Measurements from ENCODE around the gene BEND2. TPM values are rescaled to one million over a fixed set of nuclear protein-coding genes. Genes with fewer than 3 reads are reported as not detected.

Gene BEND2
- total RNA-seq, 1 experiment from 2014 or later: not detected

DNA sequence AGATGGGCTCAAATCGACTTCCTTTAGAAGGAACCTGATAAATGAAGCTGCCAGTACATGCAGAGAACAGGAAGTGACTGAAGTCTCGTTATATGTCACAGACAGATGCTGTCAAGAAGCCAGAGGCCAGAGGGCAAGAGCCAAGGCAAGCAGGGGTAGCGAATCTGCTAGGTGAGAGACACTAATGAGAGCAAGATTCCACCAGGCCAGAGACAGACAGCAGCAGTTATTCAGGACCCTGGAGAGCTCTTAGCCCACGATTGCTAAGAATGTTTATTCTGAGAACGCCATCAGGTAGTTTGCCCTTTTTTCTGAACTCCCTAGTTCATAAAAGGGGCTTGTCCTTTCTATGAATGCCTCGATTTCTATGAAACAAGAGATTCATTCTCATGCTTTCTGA, 73.7 kb downstream of the BEND2 start:
- no peaks in the 10 kb centered on the region for H3K9me3 ChIP-seq (ENCODE audit: control insufficient read depth, insufficient read depth, low read depth, low read length)
- intact Hi-C loops (cut with micrococcal nuclease; ENCODE audit: unreplicated experiment): no loop called here
- no peak for DNase-seq (ENCODE audit: low read depth, low spot score)

DNA sequence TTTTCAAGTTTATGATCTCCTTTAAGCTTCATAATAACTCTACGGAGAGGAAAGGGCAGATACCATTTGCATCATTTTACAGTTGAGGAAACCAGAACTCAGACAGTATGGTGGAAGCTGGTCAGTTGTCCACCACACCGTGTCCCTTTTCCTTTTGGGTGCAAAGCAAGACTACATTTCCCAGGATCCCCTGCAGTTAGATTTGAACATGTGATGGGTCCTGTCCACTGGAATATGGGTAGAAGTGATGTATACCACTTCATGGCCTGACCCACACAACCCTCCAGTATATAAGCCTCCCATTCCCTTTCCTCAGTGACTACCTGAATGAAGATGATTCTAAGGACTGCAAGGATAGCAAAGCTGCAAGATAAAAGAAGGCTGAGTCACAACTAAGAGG, 74.7 kb downstream of the BEND2 start:
- intact Hi-C loops (cut with micrococcal nuclease; ENCODE audit: unreplicated experiment): no loop called here
- CTCF ChIA-PET: no interaction called here
- POLR2A ChIA-PET: no interaction called here
- no peak overlapping the region for H3K27ac ChIP-seq (ENCODE audit: low read length)
- in situ Hi-C loops (cut with HindIII; ENCODE audit: low pct_unique_long_range_greater_than_20kb, low sequenced_read_pairs): no loop called here
- DNase-seq (ENCODE audit: low read depth, low spot score): no peak
- TF ChIP-seq, protein P1, sequence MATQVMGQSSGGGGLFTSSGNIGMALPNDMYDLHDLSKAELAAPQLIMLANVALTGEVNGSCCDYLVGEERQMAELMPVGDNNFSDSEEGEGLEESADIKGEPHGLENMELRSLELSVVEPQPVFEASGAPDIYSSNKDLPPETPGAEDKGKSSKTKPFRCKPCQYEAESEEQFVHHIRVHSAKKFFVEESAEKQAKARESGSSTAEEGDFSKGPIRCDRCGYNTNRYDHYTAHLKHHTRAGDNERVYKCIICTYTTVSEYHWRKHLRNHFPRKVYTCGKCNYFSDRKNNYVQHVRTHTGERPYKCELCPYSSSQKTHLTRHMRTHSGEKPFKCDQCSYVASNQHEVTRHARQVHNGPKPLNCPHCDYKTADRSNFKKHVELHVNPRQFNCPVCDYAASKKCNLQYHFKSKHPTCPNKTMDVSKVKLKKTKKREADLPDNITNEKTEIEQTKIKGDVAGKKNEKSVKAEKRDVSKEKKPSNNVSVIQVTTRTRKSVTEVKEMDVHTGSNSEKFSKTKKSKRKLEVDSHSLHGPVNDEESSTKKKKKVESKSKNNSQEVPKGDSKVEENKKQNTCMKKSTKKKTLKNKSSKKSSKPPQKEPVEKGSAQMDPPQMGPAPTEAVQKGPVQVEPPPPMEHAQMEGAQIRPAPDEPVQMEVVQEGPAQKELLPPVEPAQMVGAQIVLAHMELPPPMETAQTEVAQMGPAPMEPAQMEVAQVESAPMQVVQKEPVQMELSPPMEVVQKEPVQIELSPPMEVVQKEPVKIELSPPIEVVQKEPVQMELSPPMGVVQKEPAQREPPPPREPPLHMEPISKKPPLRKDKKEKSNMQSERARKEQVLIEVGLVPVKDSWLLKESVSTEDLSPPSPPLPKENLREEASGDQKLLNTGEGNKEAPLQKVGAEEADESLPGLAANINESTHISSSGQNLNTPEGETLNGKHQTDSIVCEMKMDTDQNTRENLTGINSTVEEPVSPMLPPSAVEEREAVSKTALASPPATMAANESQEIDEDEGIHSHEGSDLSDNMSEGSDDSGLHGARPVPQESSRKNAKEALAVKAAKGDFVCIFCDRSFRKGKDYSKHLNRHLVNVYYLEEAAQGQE (IDR thresholded peaks at IDR 0.05; ENCODE audit: insufficient read depth in 1 of 2, low read depth in 2 of 2, low read length in 1 of 2): no peak
- TF ChIP-seq POLR2AphosphoS5 (IDR thresholded peaks at IDR 0.05; ENCODE audit: low read depth, low read length) (no peak), TCF7L2 (IDR thresholded peaks at IDR 0.05; ENCODE audit: low read depth, low read length) (no peak), SIN3A (IDR thresholded peaks at IDR 0.05; ENCODE audit: borderline replicate concordance, insufficient read depth, low read depth, low read length) (no peak)
- TF ChIP-seq, protein P2, sequence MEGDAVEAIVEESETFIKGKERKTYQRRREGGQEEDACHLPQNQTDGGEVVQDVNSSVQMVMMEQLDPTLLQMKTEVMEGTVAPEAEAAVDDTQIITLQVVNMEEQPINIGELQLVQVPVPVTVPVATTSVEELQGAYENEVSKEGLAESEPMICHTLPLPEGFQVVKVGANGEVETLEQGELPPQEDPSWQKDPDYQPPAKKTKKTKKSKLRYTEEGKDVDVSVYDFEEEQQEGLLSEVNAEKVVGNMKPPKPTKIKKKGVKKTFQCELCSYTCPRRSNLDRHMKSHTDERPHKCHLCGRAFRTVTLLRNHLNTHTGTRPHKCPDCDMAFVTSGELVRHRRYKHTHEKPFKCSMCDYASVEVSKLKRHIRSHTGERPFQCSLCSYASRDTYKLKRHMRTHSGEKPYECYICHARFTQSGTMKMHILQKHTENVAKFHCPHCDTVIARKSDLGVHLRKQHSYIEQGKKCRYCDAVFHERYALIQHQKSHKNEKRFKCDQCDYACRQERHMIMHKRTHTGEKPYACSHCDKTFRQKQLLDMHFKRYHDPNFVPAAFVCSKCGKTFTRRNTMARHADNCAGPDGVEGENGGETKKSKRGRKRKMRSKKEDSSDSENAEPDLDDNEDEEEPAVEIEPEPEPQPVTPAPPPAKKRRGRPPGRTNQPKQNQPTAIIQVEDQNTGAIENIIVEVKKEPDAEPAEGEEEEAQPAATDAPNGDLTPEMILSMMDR (IDR thresholded peaks at IDR 0.05): no peak
- H3K4me3 ChIP-seq (ENCODE audit: low read depth in 2 of 2, low read length in 2 of 2): no peak overlapping the region
- H3K4me1 ChIP-seq (ENCODE audit: control insufficient read depth, insufficient read depth, low read length): no peaks in the 10 kb centered on the region
- no peak for ATAC-seq
- H3K27me3 ChIP-seq (ENCODE audit: control insufficient read depth, insufficient read depth, low read length): no peaks in the 10 kb centered on the region
- no peaks in the 10 kb centered on the region for H3K9me3 ChIP-seq (ENCODE audit: control insufficient read depth, insufficient read depth, low read depth, low read length)
- no peaks in the 10 kb centered on the region for H3K36me3 ChIP-seq (ENCODE audit: control insufficient read depth, insufficient read depth, low read length)
- BruUV-seq (replicated peaks): no TSS peak

More for the DNA sequence above, 73.7 kb downstream of the BEND2 start:
- no peak for ATAC-seq
- TF ChIP-seq, protein P1 (IDR thresholded peaks at IDR 0.05; ENCODE audit: insufficient read depth in 1 of 2, low read depth in 2 of 2, low read length in 1 of 2): peak; percentile 73 to 78
- TF ChIP-seq SIN3A (IDR thresholded peaks at IDR 0.05; ENCODE audit: borderline replicate concordance, insufficient read depth, low read depth, low read length) (no peak), POLR2AphosphoS5 (IDR thresholded peaks at IDR 0.05; ENCODE audit: low read depth, low read length) (no peak)
- BruUV-seq (replicated peaks): no TSS peak
- Histone ChIP-seq H3K36me3 (ENCODE audit: control insufficient read depth, insufficient read depth, low read length) (no peaks in the 10 kb centered on the region), H3K4me3 (ENCODE audit: low read depth in 2 of 2, low read length in 2 of 2) (no peak overlapping the region), H3K27me3 (ENCODE audit: control insufficient read depth, insufficient read depth, low read length) (no peaks in the 10 kb centered on the region), H3K4me1 (ENCODE audit: control insufficient read depth, insufficient read depth, low read length) (no peaks in the 10 kb centered on the region), H3K27ac (ENCODE audit: low read length) (no peak overlapping the region)
- ChIA-PET POLR2A (no interaction called here), CTCF (no interaction called here)
- in situ Hi-C loops (cut with HindIII; ENCODE audit: low pct_unique_long_range_greater_than_20kb, low sequenced_read_pairs): no loop called here

Data from Panc1 (cell line).